Neural cell (in vitro differentiated cells): ENCODE measurements around the gene CCDC74A.
"Not testable (repeated sequence)": the region's sequence is repeated elsewhere in the genome, so short reads cannot be mapped to it uniquely, and the experiment has no call there.

Experiments used
- CTCF ChIP-seq: fragments of 450-650 bp; IDR thresholded peaks from 2 replicates; pipeline ENCODE4 v1.5.1; 2014; ENCODE audit warnings: antibody characterized with exemption, mild to moderate bottlenecking, moderate library complexity; ENCODE audit not compliant: poor library complexity, severe bottlenecking
- EP300 ChIP-seq: fragments of 450-650 bp; conservative IDR thresholded peaks from 2 replicates; pipeline ENCODE4 v1.6.1; 2014; ENCODE audit warnings: antibody characterized with exemption, mild to moderate bottlenecking, moderate library complexity; ENCODE audit not compliant: poor library complexity, severe bottlenecking
- EZH2 ChIP-seq: fragments of 200-600, 300-800 bp; shearing (Covaris generic), sonication (generic); IDR thresholded peaks from 2 replicates; pipeline ENCODE4 v1.6.1; 2014; ENCODE audit warnings: antibody characterized with exemption, low read length, borderline replicate concordance, mild to moderate bottlenecking; ENCODE audit not compliant: insufficient read depth, poor library complexity, severe bottlenecking
- MXI1 ChIP-seq: fragments of 450-650 bp; conservative IDR thresholded peaks from 2 replicates; pipeline ENCODE4 v1.6.1; 2014; ENCODE audit warnings: antibody characterized with exemption, mild to moderate bottlenecking; ENCODE audit not compliant: poor library complexity, severe bottlenecking
- POLR2AphosphoS5 ChIP-seq: IDR thresholded peaks from 2 replicates; pipeline ENCODE4 v1.6.1; 2012
- RAD21 ChIP-seq: fragments of 450-650 bp; conservative IDR thresholded peaks from 2 replicates; pipeline ENCODE4 v1.6.1; 2014; ENCODE audit warnings: antibody characterized with exemption, mild to moderate bottlenecking, moderate library complexity
- REST ChIP-seq: IDR thresholded peaks from 2 replicates; pipeline ENCODE4 v1.6.1; 2012; ENCODE audit warnings: borderline replicate concordance
- SMC3 ChIP-seq: fragments of 450-650 bp; conservative IDR thresholded peaks from 2 replicates; pipeline ENCODE4 v1.6.1; 2014; ENCODE audit warnings: antibody characterized with exemption, mild to moderate bottlenecking, moderate library complexity; ENCODE audit not compliant: poor library complexity
- TAF1 ChIP-seq: IDR thresholded peaks from 2 replicates; pipeline ENCODE4 v1.6.1; 2012; ENCODE audit warnings: low read depth

GRCh38 chr2:131486201-131486902 lies 41.3 kb upstream of the CCDC74A start:
- not testable (repeated sequence) for TF ChIP-seq CTCF, TAF1, MXI1, RAD21, EZH2, POLR2AphosphoS5, REST, EP300, SMC3
